Ishikawa (cell line): ENCODE data around the gene CDH13.

Experiments used
- CEBPB ChIP-seq: IDR thresholded peaks from 2 replicates; pipeline ENCODE4 v1.6.1; 2012
- CREB1 ChIP-seq: IDR thresholded peaks from 2 replicates; pipeline ENCODE4 v1.6.1; 2012; ENCODE audit warnings: low read depth
- NFIC ChIP-seq: IDR thresholded peaks from 2 replicates; pipeline ENCODE4 v1.6.1; 2012
- RAD21 ChIP-seq: IDR thresholded peaks from 2 replicates; pipeline ENCODE4 v1.6.1; 2012; ENCODE audit warnings: low read depth
- TAF1 ChIP-seq: IDR thresholded peaks from 2 replicates; pipeline ENCODE4 v1.6.1; 2012; ENCODE audit warnings: low read depth, mild to moderate bottlenecking
- YY1 ChIP-seq: IDR thresholded peaks from 2 replicates; pipeline ENCODE4 v1.6.1; 2012; ENCODE audit warnings: low read depth
- TF ChIP-seq, protein P1 (sequence below): IDR thresholded peaks from 2 replicates; pipeline ENCODE4 v1.6.1; 2012; ENCODE audit warnings: low read depth, mild to moderate bottlenecking
- TF ChIP-seq, protein P2 (sequence below): IDR thresholded peaks from 2 replicates; pipeline ENCODE4 v1.6.1; 2012
- TF ChIP-seq, protein P3 (sequence below): IDR thresholded peaks from 2 replicates; pipeline ENCODE4 v1.6.1; 2012

DNA sequence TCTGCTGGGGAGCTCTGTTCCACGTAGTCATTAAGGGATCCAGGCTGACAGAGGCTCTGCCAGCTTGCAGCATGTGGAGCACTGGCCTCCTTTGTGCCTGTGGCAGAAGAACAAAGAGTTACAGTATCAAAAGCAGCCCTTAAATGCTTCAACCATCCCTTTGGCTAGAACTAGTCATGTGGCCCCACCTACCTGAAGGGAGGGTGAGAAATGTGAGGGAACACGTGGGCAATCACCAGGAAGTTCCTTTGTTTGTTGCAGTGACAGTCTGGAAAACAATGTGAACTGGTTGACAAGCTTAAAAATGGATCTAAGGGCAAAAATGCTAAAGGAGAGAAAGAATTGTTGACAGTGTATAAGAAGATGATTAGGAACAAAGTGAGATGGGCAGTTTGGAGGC lies 890.6 kb downstream of the CDH13 start:
- TF ChIP-seq, protein P1, sequence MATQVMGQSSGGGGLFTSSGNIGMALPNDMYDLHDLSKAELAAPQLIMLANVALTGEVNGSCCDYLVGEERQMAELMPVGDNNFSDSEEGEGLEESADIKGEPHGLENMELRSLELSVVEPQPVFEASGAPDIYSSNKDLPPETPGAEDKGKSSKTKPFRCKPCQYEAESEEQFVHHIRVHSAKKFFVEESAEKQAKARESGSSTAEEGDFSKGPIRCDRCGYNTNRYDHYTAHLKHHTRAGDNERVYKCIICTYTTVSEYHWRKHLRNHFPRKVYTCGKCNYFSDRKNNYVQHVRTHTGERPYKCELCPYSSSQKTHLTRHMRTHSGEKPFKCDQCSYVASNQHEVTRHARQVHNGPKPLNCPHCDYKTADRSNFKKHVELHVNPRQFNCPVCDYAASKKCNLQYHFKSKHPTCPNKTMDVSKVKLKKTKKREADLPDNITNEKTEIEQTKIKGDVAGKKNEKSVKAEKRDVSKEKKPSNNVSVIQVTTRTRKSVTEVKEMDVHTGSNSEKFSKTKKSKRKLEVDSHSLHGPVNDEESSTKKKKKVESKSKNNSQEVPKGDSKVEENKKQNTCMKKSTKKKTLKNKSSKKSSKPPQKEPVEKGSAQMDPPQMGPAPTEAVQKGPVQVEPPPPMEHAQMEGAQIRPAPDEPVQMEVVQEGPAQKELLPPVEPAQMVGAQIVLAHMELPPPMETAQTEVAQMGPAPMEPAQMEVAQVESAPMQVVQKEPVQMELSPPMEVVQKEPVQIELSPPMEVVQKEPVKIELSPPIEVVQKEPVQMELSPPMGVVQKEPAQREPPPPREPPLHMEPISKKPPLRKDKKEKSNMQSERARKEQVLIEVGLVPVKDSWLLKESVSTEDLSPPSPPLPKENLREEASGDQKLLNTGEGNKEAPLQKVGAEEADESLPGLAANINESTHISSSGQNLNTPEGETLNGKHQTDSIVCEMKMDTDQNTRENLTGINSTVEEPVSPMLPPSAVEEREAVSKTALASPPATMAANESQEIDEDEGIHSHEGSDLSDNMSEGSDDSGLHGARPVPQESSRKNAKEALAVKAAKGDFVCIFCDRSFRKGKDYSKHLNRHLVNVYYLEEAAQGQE: no peak
- TF ChIP-seq CREB1 (no peak), RAD21 (no peak), CEBPB (no peak), NFIC (no peak), TAF1 (no peak), YY1 (no peak)
- TF ChIP-seq, protein P2, sequence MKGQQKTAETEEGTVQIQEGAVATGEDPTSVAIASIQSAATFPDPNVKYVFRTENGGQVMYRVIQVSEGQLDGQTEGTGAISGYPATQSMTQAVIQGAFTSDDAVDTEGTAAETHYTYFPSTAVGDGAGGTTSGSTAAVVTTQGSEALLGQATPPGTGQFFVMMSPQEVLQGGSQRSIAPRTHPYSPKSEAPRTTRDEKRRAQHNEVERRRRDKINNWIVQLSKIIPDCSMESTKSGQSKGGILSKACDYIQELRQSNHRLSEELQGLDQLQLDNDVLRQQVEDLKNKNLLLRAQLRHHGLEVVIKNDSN: no peak
- TF ChIP-seq, protein P3, sequence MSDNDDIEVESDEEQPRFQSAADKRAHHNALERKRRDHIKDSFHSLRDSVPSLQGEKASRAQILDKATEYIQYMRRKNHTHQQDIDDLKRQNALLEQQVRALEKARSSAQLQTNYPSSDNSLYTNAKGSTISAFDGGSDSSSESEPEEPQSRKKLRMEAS: no peak
